Nephron progenitor cell (in vitro differentiated cells): Measurements from ENCODE around the gene ACAN.

ENCODE experiments used
- DNase-seq: peaks from one replicate; pipeline ENCODE4 v3.0.0; 2021
- H3K27ac Mint-ChIP-seq: 2 replicates; pipeline ENCODE4 v1.8.0; 2021; ENCODE audit warnings: mild to moderate bottlenecking, moderate library complexity, mixed read lengths
- H3K27me3 Mint-ChIP-seq: 2 replicates; pipeline ENCODE4 v1.8.0; 2021; ENCODE audit warnings: mild to moderate bottlenecking, low read depth, mixed read lengths; ENCODE audit not compliant: poor library complexity
- H3K36me3 Mint-ChIP-seq: 2 replicates; pipeline ENCODE4 v1.8.0; 2021; ENCODE audit warnings: low read depth, mixed read lengths
- H3K4me1 Mint-ChIP-seq: 2 replicates; pipeline ENCODE4 v1.8.0; 2021; ENCODE audit warnings: mixed read lengths
- H3K4me3 Mint-ChIP-seq: 2 replicates; pipeline ENCODE4 v1.8.0; 2021; ENCODE audit warnings: mild to moderate bottlenecking, moderate library complexity, mixed read lengths
- H3K9me3 Mint-ChIP-seq: 2 replicates; pipeline ENCODE4 v1.8.0; 2021; ENCODE audit warnings: mild to moderate bottlenecking, moderate library complexity, mixed read lengths
- CTCF ChIP-seq: fragments of 200-600 bp; sonication (generic); IDR thresholded peaks from 2 replicates; pipeline ENCODE4 v1.5.0; 2021; ENCODE audit warnings: antibody characterized with exemption

The ACAN gene

GRCh38 chr15:88876573-88876972 is 73.3 kb downstream of the ACAN start:
- Mint-ChIP-seq H3K27me3 (no peaks in the 10 kb centered on the region), H3K9me3 (no peaks in the 10 kb centered on the region), H3K4me1 (peaks cover 46% of the 10 kb centered on the region), H3K27ac (no peak overlapping the region), H3K4me3 (no peak overlapping the region), H3K36me3 (peaks cover 10% of the 10 kb centered on the region)
- no peak for DNase-seq
- no peak for TF ChIP-seq CTCF

DNA sequence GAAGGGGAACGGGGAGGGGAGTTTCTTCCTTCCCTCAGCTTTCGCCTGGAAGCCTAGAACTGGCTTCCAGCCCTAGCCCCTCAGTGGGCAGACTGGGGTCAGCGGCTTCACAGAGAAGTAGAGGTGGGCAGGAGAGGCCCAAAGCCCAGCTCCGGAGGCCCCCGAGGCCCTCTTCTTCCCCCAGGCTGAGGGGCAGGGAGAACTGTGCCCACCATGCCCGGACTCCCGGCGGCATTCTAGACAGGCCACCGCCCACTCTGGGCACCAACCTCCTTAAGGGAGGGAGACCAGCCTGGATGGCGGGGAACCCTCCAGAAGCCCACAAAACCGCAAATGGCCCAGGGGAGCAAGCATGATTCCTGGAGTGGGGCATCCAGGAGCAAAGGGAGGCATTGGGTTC is 74.2 kb downstream of the ACAN start:
- H3K27ac Mint-ChIP-seq, result no peak overlapping the region

DNA sequence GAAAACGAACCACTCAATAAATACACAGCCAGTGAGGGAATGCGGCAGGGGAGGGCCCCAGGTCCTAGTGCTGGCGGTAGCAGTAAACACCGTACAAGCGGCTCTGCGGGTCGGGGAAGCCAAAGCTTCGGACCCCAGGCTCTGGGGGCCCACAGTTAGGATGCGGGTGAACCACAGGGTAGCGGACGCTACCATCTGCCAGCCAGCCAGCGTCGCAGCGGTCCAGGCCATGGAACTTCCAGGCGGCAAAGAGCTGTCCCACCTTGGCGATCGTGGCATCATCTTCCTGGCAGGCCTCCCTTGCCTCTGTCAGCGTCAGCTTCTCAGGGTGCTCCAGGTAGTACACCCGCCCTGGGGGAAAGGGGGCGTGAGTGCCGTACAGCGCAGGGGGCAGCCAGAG is 74.7 kb downstream of the ACAN start:
- no peak for TF ChIP-seq CTCF
- Mint-ChIP-seq H3K27me3 (no peaks in the 10 kb centered on the region), H3K9me3 (no peaks in the 10 kb centered on the region), H3K4me1 (peaks cover 44% of the 10 kb centered on the region), H3K27ac (no peak overlapping the region), H3K4me3 (no peak overlapping the region), H3K36me3 (peaks cover 21% of the 10 kb centered on the region)
- no peak for DNase-seq

More for the DNA sequence above, 74.2 kb downstream of the ACAN start:
- no peak for TF ChIP-seq CTCF
- Mint-ChIP-seq H3K27me3 (no peaks in the 10 kb centered on the region), H3K36me3 (peaks cover 18% of the 10 kb centered on the region), H3K9me3 (no peaks in the 10 kb centered on the region), H3K4me1 (peaks cover 46% of the 10 kb centered on the region), H3K4me3 (no peak overlapping the region)
- no peak for DNase-seq

DNA sequence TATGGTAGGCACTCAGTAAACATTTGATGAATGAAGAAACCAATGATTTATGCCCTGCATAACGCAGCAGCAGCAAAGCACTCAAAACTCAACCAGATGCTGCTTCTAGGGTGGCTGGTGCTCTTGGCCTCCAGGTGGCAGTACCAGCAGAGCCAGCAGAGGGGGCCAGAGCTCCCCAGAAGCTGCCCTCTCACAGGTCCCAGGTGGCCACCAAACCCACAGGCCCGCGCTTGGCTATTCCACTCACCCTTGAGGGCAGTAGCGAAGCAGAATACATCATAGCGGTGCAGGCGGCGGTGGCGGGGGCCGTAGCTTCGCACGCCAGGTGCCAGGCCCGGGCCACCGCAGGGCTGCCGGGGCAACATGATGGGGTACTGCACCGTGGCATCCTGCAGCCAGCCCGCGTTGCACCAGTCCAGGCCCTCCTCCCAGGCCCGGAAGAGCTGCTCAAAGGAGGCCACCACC is 75.5 kb downstream of the ACAN start:
- Mint-ChIP-seq H3K27ac (peak overlapping the region; percentile 45), H3K4me1 (peaks cover 36% of the 10 kb centered on the region), H3K27me3 (peaks cover under 1% of the 10 kb centered on the region), H3K36me3 (peaks cover 28% of the 10 kb centered on the region), H3K4me3 (no peak overlapping the region), H3K9me3 (no peaks in the 10 kb centered on the region)
- peak; percentile 72 for DNase-seq
- TF ChIP-seq CTCF, result peak; percentile 65

DNA sequence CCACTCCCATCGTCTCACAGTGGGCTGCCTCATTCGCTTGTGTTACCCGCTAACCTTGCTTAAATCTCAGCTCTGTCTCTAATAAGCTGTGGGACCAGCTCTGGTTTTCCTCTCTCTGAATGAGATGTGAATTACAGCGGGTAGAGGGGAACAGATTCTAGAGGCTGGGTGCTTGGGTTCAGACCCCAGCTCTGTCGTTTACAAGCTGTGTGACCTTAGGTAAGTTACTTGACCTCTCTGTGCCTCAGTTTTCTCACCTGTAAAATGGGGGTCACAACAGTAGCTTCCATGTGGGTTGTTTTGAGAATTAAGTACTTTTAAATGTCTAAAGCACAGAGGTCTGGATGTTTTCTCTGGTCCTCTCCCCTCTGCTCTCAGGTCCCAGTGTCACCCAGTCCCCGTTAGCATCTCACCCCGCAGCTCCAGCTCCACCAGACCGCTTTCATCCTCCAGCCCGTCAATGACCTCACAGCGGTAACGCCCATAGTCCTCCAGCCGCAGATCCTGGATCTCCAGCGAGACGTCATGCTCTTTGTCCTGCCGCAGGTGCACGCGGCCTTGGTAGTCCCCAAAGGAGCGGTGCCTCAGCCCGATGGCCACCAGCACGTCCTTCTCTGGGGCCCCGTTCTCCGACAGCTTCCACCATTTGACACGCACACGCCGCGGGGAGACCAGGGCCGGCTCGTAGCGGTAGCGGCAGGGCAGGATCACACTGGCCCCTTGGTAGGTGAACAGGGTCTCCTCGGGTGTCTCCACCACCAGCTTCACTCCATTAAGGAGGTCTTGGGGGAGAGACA is 77.9 kb downstream of the ACAN start:
- no peak overlapping the region for H3K4me3 Mint-ChIP-seq
- DNase-seq, result no peak
- no peaks in the 10 kb centered on the region for H3K9me3 Mint-ChIP-seq
- peaks cover 10% of the 10 kb centered on the region for H3K27me3 Mint-ChIP-seq
- H3K4me1 Mint-ChIP-seq, result peaks cover 35% of the 10 kb centered on the region
- H3K36me3 Mint-ChIP-seq, result peaks cover 42% of the 10 kb centered on the region
- TF ChIP-seq CTCF, result no peak
- no peak overlapping the region for H3K27ac Mint-ChIP-seq

- no peaks in the 10 kb centered on the region for H3K9me3 Mint-ChIP-seq
- no peak for DNase-seq
- no peak overlapping the region for H3K27ac Mint-ChIP-seq
- peaks cover 35% of the 10 kb centered on the region for H3K4me1 Mint-ChIP-seq
- peaks cover 10% of the 10 kb centered on the region for H3K27me3 Mint-ChIP-seq
- no peak for TF ChIP-seq CTCF
- H3K4me3 Mint-ChIP-seq, result no peak overlapping the region
- H3K36me3 Mint-ChIP-seq, result peaks cover 43% of the 10 kb centered on the region
Observed at GRCh38 chr15:88881775-88882174, 78.5 kb downstream of the ACAN start.
